Central memory CD4-positive, alpha-beta T cell (primary cell): Measurements from ENCODE around the gene NFKB2.

ENCODE experiments used
- DNase-seq: peaks from one replicate; pipeline ENCODE4 v3.0.0; 2022

Gene NFKB2

DNA sequence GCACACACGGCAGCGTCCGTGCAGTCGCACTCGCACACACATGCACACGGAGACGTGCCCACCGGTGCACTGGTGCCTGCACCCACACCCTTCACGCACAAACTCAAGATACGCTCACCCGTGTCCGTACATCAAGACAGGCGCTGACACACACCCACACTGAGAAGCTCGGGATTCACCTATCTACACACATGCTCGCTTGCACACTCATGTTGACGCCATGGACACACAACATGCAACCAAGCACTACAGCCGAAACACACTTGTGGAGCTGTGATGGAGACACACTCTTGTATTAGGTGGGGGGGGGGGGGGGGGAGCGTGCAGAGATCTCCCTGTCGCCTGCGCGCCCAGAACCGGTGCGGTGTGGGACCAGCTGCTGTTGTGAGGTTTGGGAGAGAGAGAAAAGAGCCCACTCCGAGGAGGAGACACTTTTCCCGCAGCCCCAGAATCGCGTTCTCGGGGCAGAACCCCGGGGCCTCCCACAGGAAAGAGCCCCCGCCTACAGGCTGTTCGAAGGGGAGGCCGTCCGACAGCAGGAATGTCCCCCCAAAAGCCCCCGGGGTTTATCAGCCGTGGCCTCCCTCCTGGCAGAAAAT, 605 bp upstream of the NFKB2 start:
- DNase-seq, result no peak

DNA sequence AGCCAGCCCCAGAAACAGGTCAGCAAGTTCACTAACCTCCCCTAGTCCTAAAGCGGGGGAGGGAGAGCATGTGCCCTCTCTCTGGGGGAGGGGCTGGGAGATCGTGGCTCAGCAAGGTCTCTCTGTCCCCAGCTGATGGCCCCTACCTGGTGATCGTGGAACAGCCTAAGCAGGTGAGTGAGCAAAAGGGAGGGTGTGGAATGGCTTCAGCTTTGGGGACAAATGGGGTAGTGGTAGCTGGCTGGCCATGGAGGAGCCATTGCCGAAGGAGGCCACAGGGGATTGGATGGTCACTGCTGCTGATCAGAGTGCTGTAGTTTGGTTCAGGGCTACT, 779 bp downstream of the NFKB2 start:
- DNase-seq, result no peak

GRCh38 chr10:102396730-102397151, 1.2 kb downstream of the NFKB2 start:
- no peak for DNase-seq

- DNase-seq, result no peak
Observed at GRCh38 chr10:102397222-102398171, 2.0 kb downstream of the NFKB2 start.

- DNase-seq, result no peak
Observed at GRCh38 chr10:102398172-102399020, 2.9 kb downstream of the NFKB2 start.

- DNase-seq, result peak; percentile 86
Observed at GRCh38 chr10:102399217-102400021, 3.9 kb downstream of the NFKB2 start.

- no peak for DNase-seq
Observed at GRCh38 chr10:102400076-102400475, 4.6 kb downstream of the NFKB2 start.

DNA sequence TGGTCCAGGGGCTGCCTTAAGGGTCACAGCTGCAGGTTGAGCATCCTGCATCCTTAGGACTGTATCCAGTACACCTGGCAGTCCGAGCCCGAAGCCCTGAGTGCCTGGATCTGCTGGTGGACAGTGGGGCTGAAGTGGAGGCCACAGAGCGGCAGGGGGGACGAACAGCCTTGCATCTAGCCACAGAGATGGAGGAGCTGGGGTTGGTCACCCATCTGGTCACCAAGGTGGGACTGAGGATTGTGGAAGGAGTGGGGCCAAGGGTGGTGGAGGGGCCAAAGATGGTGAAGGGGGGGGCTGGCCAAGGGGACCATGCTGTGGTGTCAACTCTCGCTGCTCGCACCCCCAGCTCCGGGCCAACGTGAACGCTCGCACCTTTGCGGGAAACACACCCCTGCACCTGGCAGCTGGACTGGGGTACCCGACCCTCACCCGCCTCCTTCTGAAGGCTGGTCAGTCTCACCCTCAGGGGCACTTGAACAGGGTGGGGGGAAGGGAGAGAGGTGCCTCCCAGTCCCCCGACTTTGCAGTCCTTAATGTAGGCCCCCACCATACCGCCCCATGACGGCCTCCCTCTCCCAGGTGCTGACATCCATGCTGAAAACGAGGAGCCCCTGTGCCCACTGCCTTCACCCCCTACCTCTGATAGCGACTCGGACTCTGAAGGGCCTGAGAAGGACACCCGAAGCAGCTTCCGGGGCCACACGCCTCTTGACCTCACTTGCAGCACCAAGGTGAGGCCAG, 5.3 kb downstream of the NFKB2 start:
- DNase-seq, result no peak

DNA sequence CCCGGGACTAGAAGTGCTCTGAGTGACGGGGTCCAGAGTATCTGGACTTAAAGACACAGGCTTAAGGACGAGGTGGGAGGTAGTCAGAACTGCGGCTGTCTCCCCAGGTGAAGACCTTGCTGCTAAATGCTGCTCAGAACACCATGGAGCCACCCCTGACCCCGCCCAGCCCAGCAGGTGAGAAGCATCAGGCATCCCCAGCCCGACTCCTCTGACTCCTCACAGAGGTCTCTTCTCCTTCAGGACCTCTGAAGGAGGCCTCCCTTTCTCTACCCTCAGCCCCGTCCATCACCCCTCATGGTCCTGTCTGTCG, 5.8 kb downstream of the NFKB2 start:
- no peak for DNase-seq

DNA sequence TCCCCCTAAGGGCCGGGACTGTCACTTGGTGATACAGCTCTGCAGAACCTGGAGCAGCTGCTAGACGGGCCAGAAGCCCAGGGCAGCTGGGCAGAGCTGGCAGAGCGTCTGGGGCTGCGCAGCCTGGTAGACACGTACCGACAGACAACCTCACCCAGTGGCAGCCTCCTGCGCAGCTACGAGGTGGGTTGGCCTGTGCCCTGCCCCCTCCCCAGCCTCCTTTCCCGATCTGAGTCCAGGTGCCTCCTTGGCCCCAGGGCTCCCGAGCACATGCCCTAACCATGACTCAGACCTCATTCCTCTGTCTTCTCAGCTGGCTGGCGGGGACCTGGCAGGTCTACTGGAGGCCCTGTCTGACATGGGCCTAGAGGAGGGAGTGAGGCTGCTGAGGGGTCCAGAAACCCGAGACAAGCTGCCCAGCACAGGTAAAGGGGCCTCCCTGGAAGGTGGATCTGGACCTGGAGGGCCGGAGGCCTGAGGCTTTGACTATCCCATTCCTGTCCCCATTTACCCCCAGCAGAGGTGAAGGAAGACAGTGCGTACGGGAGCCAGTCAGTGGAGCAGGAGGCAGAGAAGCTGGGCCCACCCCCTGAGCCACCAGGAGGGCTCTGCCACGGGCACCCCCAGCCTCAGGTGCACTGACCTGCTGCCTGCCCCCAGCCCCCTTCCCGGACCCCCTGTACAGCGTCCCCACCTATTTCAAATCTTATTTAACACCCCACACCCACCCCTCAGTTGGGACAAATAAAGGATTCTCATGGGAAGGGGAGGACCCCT, 6.4 kb downstream of the NFKB2 start:
- no peak for DNase-seq

GRCh38 chr10:102402512-102402896, 7.0 kb downstream of the NFKB2 start:
- no peak for DNase-seq

DNA sequence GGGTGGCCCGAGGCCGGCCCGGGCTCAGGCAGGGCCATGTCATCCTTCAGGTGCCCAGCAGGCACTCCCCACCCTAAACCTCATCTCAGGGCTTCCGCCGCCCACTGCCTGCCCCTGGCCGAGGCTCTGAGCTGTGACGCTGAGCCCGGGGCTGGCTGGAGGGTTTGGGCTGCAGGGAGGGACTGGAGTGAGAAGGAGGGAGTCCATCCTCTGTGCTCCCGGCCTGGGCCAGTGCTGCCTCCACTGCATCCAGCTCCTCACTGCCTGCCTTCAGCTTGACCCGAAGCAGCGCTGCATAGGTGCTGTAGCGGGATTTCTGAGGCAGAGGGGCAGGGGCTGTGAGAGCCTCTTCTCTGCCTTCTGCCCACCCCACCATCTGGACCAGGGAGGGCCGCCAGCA, 7.6 kb downstream of the NFKB2 start:
- no peak for DNase-seq

DNA sequence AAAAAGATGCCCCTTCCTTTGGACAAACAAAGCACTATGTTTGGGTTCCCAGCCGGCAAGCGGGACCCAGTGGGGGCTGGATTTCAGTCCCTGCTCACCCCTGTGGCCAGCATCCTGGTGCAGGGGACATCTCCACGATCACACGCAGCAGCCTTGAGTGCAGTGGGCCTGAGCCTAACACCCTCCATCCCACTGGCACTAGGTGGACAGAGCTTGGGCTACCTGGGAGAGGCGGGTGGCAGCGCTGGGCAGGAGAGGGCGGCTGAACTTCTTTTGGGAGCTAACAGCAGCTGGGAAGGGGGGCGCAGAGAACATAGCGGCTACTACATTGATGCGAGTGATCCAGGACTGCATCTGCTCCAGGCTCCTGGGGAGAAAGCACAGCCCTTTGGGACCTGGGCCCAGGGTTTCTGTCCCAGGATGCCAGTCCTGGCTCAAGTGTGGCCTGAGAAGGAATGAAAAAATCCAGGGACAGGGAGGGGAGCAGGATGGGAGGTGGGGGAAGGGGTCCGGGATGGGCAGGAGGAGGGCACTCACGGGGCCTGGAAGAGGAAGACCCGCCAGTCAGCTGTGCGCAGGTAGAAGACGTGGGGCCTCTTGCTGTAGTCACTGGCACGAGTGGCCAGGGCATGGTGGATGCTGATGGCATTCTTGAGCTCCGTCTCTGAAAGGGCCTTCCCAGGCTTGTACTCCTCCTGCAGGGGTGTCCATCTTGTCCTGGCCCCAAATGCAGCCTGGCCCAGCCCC, 9.0 kb downstream of the NFKB2 start:
- no peak for DNase-seq

GRCh38 chr10:102405108-102405571, 9.6 kb downstream of the NFKB2 start:
- DNase-seq, result no peak

- no peak for DNase-seq
Observed at GRCh38 chr10:102405632-102406031, 10.1 kb downstream of the NFKB2 start.

GRCh38 chr10:102406815-102407214, 11.3 kb downstream of the NFKB2 start:
- no peak for DNase-seq

GRCh38 chr10:102407425-102408130, 12.1 kb downstream of the NFKB2 start:
- no peak for DNase-seq

DNA sequence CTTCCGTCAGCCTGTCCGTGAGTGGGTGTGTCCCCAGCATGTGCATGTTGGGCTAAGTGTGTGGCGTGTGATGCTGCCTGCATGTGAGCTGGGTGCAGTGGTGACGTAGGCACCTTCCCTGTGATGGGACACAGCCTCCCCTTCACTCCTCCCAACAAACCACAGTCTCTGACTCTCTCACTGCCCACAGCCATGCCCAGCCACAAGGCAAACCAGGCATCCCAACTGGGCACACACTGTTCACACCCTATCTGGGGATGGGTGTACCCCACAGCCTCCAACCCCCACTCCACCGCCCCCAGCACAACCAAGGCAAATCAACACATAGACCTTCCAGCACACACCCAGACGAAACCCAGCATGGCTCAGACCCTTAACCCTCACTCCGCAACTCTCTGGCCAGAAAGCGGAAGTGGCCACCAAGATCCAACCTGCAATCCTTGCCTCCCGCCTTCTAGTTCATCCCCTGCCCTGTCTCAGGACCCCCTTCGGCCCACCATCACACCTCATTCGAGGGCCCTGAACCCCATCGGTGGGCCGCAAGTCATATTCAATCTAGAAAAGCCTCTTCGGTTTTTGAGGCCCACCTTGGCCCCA, 12.7 kb downstream of the NFKB2 start:
- no peak for DNase-seq
